HCT116 (cell line): Measurements from ENCODE around the gene IMMP2L. TPM values are rescaled to one million over a fixed set of nuclear protein-coding genes. Genes with fewer than 3 reads are reported as not detected.

ENCODE experiments used
- ATAC-seq: fragments of 200-7000 bp; cut with Tn5 transposase; 2 replicates; pipeline ENCODE4 v1.9.1; 2020; ENCODE audit warnings: mild to moderate bottlenecking, moderate library complexity
- BruUV-seq: library from RNA; stranded (reverse); fragments of 400-500 nt; replicated peaks from 2 replicates; lab custom pipeline; 2021; lab: Mats Ljungman, UMichigan
- CTCF ChIA-PET: fragments of 300-600 bp; sonication (Branson Sonifier 250); formaldehyde crosslinking; loops from one replicate; lab custom pipeline; 2021; ENCODE audit warnings: antibody characterized with exemption; lab: Charles Lee
- POLR2A ChIA-PET: fragments of 300-600, 350-600 bp; sonication (Branson Sonifier 250); formaldehyde crosslinking; loops from one replicate; lab custom pipeline; 2021; ENCODE audit warnings: antibody characterized with exemption; lab: Charles Lee
- RAD21 ChIA-PET, 2 experiments: fragments of 300-600 bp; sonication (Branson Sonifier 250); formaldehyde crosslinking; loops; one replicate each; lab custom pipeline; 2023; ENCODE audit warnings: low total read pairs in 2 of 2; ENCODE audit not compliant: uncharacterized antibody in 2 of 2, unreplicated experiment in 2 of 2, low non-redundant PET in 1 of 2; lab: Charles Lee
- DNase-seq: peaks from one replicate; pipeline ENCODE4 v3.0.0-alpha.2; 2010; ENCODE audit warnings: low read depth, low spot score
- H2AFZ ChIP-seq: fragments of 200-600 bp; shearing (Covaris generic), sonication (generic); 2 replicates; pipeline ENCODE4 v1.6.1; 2017; ENCODE audit warnings: low read depth, mixed run types, mixed read lengths, antibody characterized with exemption, low read length; ENCODE audit not compliant: poor library complexity, severe bottlenecking
- H3K27ac ChIP-seq: 2 replicates; pipeline ENCODE4 v1.5.1; 2012; ENCODE audit warnings: low read depth, low read length
- H3K27me3 ChIP-seq: fragments of 200-600 bp; sonication (generic); 2 replicates; pipeline ENCODE4 v1.6.1; 2016; ENCODE audit warnings: mixed run types, low read length, mixed read lengths; ENCODE audit not compliant: insufficient read depth
- H3K36me3 ChIP-seq, 2 experiments: fragments of 200-500 bp in 1 of 2; fragments of 200-600 bp in 1 of 2; sonication (Bioruptor generic) in 1 of 2; sonication (generic) in 1 of 2; 2 replicates each; pipeline versions ENCODE4 v1.5.1 to v1.6.1; 2014 to 2016; ENCODE audit warnings: low read length in 2 of 2, inconsistent platforms in 1 of 2, mixed read lengths in 1 of 2, mixed run types in 1 of 2; ENCODE audit not compliant: insufficient read depth in 2 of 2, control insufficient read depth in 1 of 2
- H3K4me1 ChIP-seq, 2 experiments: fragments of 200-600 bp in 1 of 2; sonication (generic) in 1 of 2; 2 replicates each; pipeline versions ENCODE4 v1.5.1 to v1.6.1; 2012 to 2017; ENCODE audit warnings: low read length in 2 of 2, inconsistent platforms in 1 of 2, mild to moderate bottlenecking in 1 of 2, mixed read lengths in 1 of 2, mixed run types in 1 of 2, moderate library complexity in 1 of 2; ENCODE audit not compliant: insufficient read depth in 2 of 2, control insufficient read depth in 1 of 2
- H3K4me2 ChIP-seq: fragments of 200-600 bp; sonication (generic); 2 replicates; pipeline ENCODE4 v1.6.1; 2017; ENCODE audit warnings: mixed run types, low read length, mixed read lengths
- H3K4me3 ChIP-seq, 2 experiments: fragments of 200-600 bp in 1 of 2; sonication (generic) in 1 of 2; replicated peaks in 1 of 2; 2 replicates each; pipeline ENCODE4 v1.5.1; 2011 to 2016; ENCODE audit warnings: low read length in 2 of 2, control low read depth in 1 of 2, low read depth in 1 of 2, mild to moderate bottlenecking in 1 of 2, mixed read lengths in 1 of 2, mixed run types in 1 of 2
- H3K79me2 ChIP-seq: fragments of 200-600 bp; sonication (generic); 2 replicates; pipeline ENCODE4 v1.6.1; 2017; ENCODE audit warnings: mild to moderate bottlenecking, mixed run types, low read length, moderate library complexity, mixed read lengths; ENCODE audit not compliant: insufficient read depth
- H3K9ac ChIP-seq: fragments of 200-600 bp; sonication (generic); 2 replicates; pipeline ENCODE4 v1.6.1; 2016; ENCODE audit warnings: low read length, mixed read lengths
- H3K9me2 ChIP-seq: fragments of 200-600 bp; sonication (generic), shearing (Covaris generic); 2 replicates; pipeline ENCODE4 v1.6.1; 2017; ENCODE audit warnings: mixed run types, mild to moderate bottlenecking, moderate library complexity; ENCODE audit not compliant: insufficient read depth
- H3K9me3 ChIP-seq, 2 experiments: fragments of 200-500 bp in 1 of 2; fragments of 200-600 bp in 1 of 2; sonication (Bioruptor generic) in 1 of 2; sonication (generic) in 1 of 2; 2 replicates each; pipeline ENCODE4 v1.6.1; 2014 to 2017; ENCODE audit warnings: low read length in 2 of 2, mixed read lengths in 2 of 2, inconsistent platforms in 1 of 2, low read depth in 1 of 2, mild to moderate bottlenecking in 1 of 2, mixed run types in 1 of 2, moderate library complexity in 1 of 2; ENCODE audit not compliant: control insufficient read depth in 1 of 2, insufficient read depth in 1 of 2
- H4K20me1 ChIP-seq: fragments of 200-600 bp; sonication (generic), shearing (Covaris generic); 2 replicates; pipeline ENCODE4 v1.6.1; 2017; ENCODE audit warnings: mixed run types, mild to moderate bottlenecking, moderate library complexity; ENCODE audit not compliant: insufficient read depth
- CBX3 ChIP-seq: IDR thresholded peaks from 2 replicates; pipeline ENCODE4 v1.6.1; 2012; ENCODE audit warnings: low read depth
- EGR1 ChIP-seq: IDR thresholded peaks from 2 replicates; pipeline ENCODE4 v1.6.1; 2012; ENCODE audit warnings: low read depth
- ELF1 ChIP-seq: IDR thresholded peaks from 2 replicates; pipeline ENCODE4 v1.6.1; 2012; ENCODE audit warnings: low read depth, borderline replicate concordance
- EZH2phosphoT487 ChIP-seq: fragments of 200-600 bp; IDR thresholded peaks from 2 replicates; pipeline ENCODE4 v1.6.1; 2018; ENCODE audit warnings: antibody characterized with exemption, borderline replicate concordance
- JUND ChIP-seq: IDR thresholded peaks from 2 replicates; pipeline ENCODE4 v1.6.1; 2012
- MAX ChIP-seq: IDR thresholded peaks from 2 replicates; pipeline ENCODE4 v1.6.1; 2012
- POLR2AphosphoS5 ChIP-seq: IDR thresholded peaks from 2 replicates; pipeline ENCODE4 v1.6.1; 2011; ENCODE audit warnings: mild to moderate bottlenecking, low read depth, low read length, moderate library complexity
- RAD21 ChIP-seq: IDR thresholded peaks from 2 replicates; pipeline ENCODE4 v1.6.1; 2012; ENCODE audit warnings: low read depth, mild to moderate bottlenecking
- SIN3A ChIP-seq: IDR thresholded peaks from 2 replicates; pipeline ENCODE4 v1.6.1; 2012; ENCODE audit warnings: low read depth
- SP1 ChIP-seq: IDR thresholded peaks from 2 replicates; pipeline ENCODE4 v1.6.1; 2012; ENCODE audit warnings: low read depth
- SRF ChIP-seq: IDR thresholded peaks from 2 replicates; pipeline ENCODE4 v1.6.1; 2012; ENCODE audit warnings: low read depth
- TCF7L2 ChIP-seq: IDR thresholded peaks from 2 replicates; pipeline ENCODE4 v1.7.0; 2011; ENCODE audit warnings: borderline replicate concordance, inconsistent platforms; ENCODE audit not compliant: insufficient read depth, insufficient read length; ENCODE audit errors: extremely low read depth
- ZBTB33 ChIP-seq: IDR thresholded peaks from 2 replicates; pipeline ENCODE4 v1.6.1; 2011; ENCODE audit warnings: mild to moderate bottlenecking, low read length, moderate library complexity; ENCODE audit not compliant: insufficient replicate concordance; ENCODE audit errors: extremely low read depth
- ZFX ChIP-seq: fragments of 450-650 bp; IDR thresholded peaks from 2 replicates; pipeline ENCODE4 v1.6.1; 2017
- ZNF274 ChIP-seq: fragments of 200-500 bp; sonication (Bioruptor generic); IDR thresholded peaks from 2 replicates; pipeline ENCODE4 v1.6.1; 2014; ENCODE audit warnings: mild to moderate bottlenecking, low read depth, low read length, inconsistent platforms
- intact Hi-C: fragments of 100-400 bp; cut with micrococcal nuclease; formaldehyde crosslinking; loops from 2 replicates; pipeline ENCODE4 v1.10.0; 2022
- total RNA-seq: library from RNA; stranded (reverse); gene quantifications from one replicate; pipeline ENCODE4 v1.2.1, GENCODE V29; 2021; ENCODE audit not compliant: unreplicated experiment
- TF ChIP-seq, protein P1 (sequence below): IDR thresholded peaks from 2 replicates; pipeline ENCODE4 v1.6.1; 2012; ENCODE audit warnings: low read depth

The IMMP2L gene
- total RNA-seq, 1 experiment from 2014 or later, result 21.1 TPM

DNA sequence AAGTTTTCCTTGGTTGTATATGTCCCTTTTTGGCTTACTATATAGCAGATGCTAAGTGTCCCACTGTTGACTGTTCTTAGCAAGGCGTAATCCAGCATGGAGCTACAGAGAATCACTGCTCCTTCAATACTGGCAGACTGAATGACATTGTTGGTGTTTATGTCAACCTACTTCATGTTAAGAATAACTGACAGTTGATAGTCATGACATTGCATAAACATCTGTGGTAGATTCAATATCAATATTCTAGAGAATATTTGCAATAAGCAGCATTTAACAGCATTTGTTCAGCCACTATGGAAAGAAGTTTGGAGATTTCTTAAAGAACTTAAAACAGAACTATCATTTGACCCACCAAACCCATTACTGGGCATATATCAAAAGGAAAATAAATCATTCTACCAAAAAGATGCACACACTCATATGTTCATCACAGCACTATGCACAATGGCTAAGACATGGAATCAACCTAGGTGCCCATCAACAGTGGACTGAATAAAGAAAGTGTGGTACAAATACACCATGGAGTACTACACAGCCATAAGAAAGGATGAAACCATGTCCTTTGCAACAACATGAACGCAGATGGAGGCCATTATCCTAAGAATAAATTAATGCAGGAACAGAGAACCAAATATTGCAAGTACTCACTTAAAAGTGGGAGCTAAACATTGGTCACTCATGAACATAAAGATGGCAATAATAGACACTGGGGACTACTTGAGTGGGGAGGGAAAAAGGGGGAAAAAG, 88.7 kb downstream of the IMMP2L start:
- Histone ChIP-seq H3K9me3 (no peaks in the 10 kb centered on the region), H3K4me2 (no peak overlapping the region), H3K9me2 (no peaks in the 10 kb centered on the region), H3K79me2 (no peaks in the 10 kb centered on the region; the same call in 1 of the 2 replicates), H3K4me1 (no peaks in the 10 kb centered on the region), H3K4me3 (no peak overlapping the region), H3K9ac (no peak overlapping the region), H2AFZ (no peak overlapping the region), H3K27me3 (no peaks in the 10 kb centered on the region), H3K27ac (no peak overlapping the region), H3K36me3 (no peaks in the 10 kb centered on the region), H4K20me1 (no peaks in the 10 kb centered on the region)
- TF ChIP-seq ELF1 (no peak), RAD21 (no peak), POLR2AphosphoS5 (no peak), JUND (no peak), ZFX (no peak), CBX3 (no peak), MAX (no peak), EGR1 (no peak), ZNF274 (no peak), ZBTB33 (no peak), SRF (no peak), EZH2phosphoT487 (no peak), SIN3A (no peak), SP1 (no peak), TCF7L2 (no peak)
- TF ChIP-seq, protein P1, sequence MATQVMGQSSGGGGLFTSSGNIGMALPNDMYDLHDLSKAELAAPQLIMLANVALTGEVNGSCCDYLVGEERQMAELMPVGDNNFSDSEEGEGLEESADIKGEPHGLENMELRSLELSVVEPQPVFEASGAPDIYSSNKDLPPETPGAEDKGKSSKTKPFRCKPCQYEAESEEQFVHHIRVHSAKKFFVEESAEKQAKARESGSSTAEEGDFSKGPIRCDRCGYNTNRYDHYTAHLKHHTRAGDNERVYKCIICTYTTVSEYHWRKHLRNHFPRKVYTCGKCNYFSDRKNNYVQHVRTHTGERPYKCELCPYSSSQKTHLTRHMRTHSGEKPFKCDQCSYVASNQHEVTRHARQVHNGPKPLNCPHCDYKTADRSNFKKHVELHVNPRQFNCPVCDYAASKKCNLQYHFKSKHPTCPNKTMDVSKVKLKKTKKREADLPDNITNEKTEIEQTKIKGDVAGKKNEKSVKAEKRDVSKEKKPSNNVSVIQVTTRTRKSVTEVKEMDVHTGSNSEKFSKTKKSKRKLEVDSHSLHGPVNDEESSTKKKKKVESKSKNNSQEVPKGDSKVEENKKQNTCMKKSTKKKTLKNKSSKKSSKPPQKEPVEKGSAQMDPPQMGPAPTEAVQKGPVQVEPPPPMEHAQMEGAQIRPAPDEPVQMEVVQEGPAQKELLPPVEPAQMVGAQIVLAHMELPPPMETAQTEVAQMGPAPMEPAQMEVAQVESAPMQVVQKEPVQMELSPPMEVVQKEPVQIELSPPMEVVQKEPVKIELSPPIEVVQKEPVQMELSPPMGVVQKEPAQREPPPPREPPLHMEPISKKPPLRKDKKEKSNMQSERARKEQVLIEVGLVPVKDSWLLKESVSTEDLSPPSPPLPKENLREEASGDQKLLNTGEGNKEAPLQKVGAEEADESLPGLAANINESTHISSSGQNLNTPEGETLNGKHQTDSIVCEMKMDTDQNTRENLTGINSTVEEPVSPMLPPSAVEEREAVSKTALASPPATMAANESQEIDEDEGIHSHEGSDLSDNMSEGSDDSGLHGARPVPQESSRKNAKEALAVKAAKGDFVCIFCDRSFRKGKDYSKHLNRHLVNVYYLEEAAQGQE, result no peak
- intact Hi-C loops, result loop anchor here (10.0 kb wide), 1 partner anchor 869 kb away; no protein-coding TSS in a partner anchor
- ChIA-PET RAD21 (no interaction called here), POLR2A (no interaction called here), CTCF (no interaction called here)
- ATAC-seq (no peak), DNase-seq (no peak)
- no TSS peak for BruUV-seq
